ENCODE measurements around the gene PTGR2.

DNA sequence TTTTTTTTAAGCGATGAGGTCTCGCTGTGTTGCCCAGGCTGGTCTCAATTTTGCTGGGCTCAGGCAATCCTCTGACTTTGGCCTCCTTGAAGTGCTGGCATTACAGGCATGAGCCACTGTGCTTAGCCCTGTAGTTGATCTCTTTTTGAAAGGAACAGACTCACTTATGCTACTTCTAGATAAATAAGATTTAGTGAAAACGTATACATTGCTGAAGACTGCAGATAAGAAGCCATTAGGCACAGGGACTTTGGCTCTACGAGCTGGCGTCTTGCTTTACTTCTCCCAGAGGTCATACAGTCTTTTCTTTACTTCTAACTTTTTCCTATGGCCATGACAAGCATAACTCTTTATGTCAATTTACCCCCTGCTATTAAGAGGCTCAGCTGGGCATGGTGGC is 9.4 kb downstream of the PTGR2 start:
- TF ChIP-seq GATA3 (IDR thresholded peaks at IDR 0.05; ENCODE audit: low read depth, low read length) (no peak), GATA2 (IDR thresholded peaks at IDR 0.05; ENCODE audit: low read depth, low read length) (no peak)

Data from SH-SY5Y (cell line).